Mesenteric fat pad (tissue), 1 donor: ENCODE measurements around the gene MEIS1. TPM values are rescaled to one million over a fixed set of nuclear protein-coding genes. Genes with fewer than 3 reads are reported as not detected.

ENCODE experiments used
- DNase-seq: peaks from one replicate; pipeline ENCODE4 v3.0.0-alpha.2; 2020; ENCODE audit warnings: low spot score
- total RNA-seq: library from RNA; stranded (reverse); fragmentation: NEBNext Ultra II Directional; extraction: Animal tissue kit (Norgen Biotek cat#: 25700); gene quantifications from one replicate; pipeline ENCODE4 v1.2.1, GENCODE V29; 2021
- donor health status: DM: yes; HTN: yes; CAD: no.

MEIS1 gene
- total RNA-seq, 1 donor from 2014 or later = 31.7 TPM

- DNase-seq = no peak
Measured at GRCh38 chr2:66443979-66444861, 9.3 kb downstream of the MEIS1 start.

GRCh38 chr2:66445076-66445924 is 10.4 kb downstream of the MEIS1 start:
- no peak for DNase-seq

- no peak for DNase-seq
Measured at GRCh38 chr2:66445925-66446871, 11.3 kb downstream of the MEIS1 start.

DNA sequence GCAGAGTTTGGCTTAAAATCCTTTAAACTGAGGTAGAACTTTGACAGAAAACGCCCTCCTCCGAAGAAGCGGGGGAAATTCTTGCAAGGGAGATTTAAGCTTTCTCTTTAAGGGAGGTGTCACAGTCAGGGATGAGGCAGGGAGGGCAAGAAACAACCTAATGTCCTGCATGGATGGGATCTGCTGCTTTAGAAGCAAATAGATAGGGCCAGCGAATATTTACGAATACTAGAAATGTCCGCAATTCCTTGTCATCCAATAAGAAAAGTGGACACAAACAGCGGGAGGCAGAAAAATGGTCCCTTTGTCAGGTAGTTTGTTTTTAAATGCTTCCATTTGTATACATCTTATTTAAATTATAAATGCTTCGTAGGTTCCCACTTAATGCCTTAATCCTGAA is 12.0 kb downstream of the MEIS1 start:
- no peak for DNase-seq

DNA sequence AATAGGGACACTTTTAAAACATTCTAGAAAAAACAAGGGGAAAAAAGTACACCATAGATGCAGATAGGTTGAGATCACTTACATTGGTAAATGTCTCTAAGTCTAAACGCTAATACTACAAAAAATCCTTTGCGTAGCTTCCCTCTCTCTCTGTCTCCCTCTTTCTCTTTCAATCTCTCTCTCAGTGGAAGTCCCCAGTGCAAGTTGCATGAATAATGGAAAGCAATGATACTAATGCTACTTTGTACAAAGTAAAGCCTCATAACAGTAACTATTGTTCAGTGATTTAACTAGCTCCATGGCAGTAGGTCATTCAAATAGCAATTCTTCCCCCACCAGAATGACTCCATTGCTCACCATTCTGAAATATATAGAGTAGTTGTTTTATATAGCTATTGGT is 12.8 kb downstream of the MEIS1 start:
- DNase-seq = no peak

DNA sequence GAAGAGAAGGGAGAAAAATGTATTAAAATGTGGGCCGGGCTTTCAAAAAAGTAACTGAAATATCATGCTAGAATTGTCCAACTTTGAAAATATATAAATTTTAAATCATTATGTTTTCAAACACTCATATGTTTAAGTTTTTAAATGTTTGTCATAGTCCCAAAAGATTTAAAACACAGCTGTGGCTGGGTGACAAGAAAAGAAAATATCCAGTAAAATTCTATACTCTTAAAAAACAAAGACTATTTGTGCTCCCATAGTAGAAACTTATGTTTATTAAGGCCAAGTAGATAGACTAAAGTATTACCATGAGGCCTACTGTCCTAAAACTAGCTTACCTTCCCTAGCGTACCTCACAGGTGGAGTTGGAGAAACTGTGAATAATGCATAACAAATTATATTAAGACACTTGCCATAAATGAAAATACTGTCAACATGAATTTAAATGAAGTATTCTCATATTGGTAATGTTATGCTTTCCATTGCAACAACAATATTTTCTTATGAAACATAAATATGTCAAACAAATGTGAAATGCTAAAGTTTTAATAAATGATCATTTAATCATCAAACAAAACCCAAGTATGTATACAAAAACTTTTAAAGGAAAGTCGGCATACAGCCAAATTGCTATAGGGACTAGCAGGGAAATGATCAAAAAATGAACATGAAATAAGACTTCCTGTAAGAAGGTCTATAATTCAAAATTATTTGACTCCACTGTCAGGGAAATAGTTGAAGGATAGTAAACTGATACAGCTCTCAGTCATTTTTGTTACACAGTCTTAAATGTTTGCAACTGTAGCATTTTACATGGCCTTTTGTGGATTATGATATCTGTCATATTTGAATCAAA is 13.4 kb downstream of the MEIS1 start:
- DNase-seq = no peak

DNA sequence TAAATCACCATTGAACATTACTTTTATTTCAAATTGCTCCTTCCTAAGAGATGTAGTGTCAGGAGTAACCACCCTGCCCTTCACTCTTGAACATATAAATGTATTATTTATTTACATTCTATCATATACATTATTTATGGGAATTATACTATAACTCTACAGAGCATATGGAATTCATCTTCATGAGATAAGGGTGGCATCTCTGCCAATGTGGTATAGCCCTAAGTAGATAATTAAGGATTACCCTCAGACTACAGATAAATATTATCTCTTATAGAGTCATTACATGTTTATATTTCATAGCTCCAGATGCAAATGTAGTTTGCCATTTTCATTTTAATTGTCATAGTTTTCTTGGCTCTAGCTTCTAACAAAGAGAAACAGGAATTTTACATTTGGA is 17.3 kb downstream of the MEIS1 start:
- no peak for DNase-seq

- no peak for DNase-seq
Measured at GRCh38 chr2:66452917-66453316, 18.0 kb downstream of the MEIS1 start.

GRCh38 chr2:66455490-66455889 is 20.6 kb downstream of the MEIS1 start:
- no peak for DNase-seq

GRCh38 chr2:66456183-66457041 is 21.5 kb downstream of the MEIS1 start:
- DNase-seq = no peak

GRCh38 chr2:66457545-66457944 is 22.6 kb downstream of the MEIS1 start:
- DNase-seq = no peak

- DNase-seq = no peak
Measured at GRCh38 chr2:66460031-66460430, 25.1 kb downstream of the MEIS1 start.

GRCh38 chr2:66461001-66461663 is 26.2 kb downstream of the MEIS1 start:
- DNase-seq = no peak

- no peak for DNase-seq
Measured at GRCh38 chr2:66461664-66462500, 27.0 kb downstream of the MEIS1 start.

DNA sequence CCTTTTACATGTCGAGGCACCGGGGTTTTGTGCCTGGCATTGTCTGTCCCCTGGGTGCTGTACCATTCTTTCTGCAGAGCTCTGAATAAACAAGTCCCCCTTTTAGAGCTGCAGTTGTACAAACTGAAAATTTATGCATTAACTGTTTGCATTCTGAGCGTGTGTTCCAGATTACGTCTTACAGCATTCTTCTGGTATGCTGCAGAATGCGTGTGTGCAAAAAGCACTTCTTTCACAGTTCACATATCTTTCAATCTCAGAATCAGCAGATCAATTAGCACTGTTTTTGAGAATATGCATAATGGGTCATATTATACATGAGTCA is 27.5 kb downstream of the MEIS1 start:
- no peak for DNase-seq

DNA sequence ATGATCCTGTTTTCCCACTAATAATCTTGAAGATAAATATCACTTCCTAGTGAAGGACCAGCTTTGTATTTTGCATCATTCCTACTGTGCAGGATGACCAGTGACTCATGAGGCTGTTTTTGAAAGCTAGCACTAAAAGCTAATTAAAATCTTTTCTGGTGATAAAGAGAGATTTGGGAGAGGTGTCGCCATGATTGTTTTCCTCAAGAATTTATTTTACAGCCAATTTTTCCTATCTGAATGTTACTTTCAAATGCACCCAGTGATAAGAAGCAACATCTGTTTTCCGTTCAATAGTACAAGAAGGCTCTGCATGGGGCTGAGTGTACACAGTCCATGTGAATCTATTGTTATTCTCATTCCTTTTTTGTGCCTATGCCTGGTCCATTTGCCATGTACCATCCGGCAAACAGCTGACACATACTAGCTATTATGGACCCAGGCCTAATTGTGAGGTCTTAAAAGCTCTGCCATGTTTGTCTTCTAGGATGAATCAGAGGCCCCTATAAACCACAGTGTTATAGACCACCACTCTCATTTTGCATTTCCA is 28.4 kb downstream of the MEIS1 start:
- DNase-seq = no peak

DNA sequence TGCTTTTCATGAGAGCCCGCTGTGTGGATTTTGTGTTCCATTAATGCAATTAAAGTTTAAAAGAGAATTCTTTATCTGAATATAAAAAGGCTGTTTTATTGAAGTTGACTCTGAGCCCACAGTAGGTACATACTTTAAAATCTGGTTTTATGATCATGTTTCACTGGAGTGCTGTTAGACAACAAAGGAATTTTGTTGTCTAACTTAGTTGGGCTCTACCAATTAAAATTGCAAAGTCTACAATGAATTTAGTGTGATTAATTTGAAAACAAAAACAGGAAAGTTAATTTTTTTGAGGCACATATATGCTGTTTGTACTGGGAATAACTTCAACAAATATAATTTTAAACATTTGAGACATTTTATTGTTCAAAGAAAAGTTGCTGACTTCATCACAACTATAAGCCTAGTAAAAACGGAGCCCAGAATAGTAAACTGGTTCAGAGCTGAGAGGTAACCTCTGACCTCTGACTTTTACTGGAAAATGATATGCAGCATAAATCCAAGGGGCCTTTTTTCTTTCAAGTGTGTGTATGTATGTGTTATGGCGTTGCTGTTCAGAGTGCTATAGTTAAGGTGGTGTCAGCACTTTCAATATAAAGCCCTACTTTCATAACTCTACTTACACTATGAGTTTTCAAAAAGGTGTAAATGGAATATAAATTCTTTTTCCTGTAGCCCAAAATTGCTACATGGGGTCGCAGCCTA is 30.2 kb downstream of the MEIS1 start:
- DNase-seq = no peak
